22Rv1 (cell line): Measurements from ENCODE around the gene PHLPP2.

Experiments
- H3K27ac ChIP-seq: fragments of 450-650 bp; 2 replicates; pipeline ENCODE4 v1.5.1; 2017
- ZFX ChIP-seq: fragments of 450-650 bp; IDR thresholded peaks from 2 replicates; pipeline ENCODE4 v1.6.1; 2017; ENCODE audit warnings: antibody characterized with exemption, borderline replicate concordance
- TF ChIP-seq, protein P1 (sequence below): fragments of 450-650 bp; IDR thresholded peaks from 2 replicates; pipeline ENCODE4 v1.5.1; 2017; ENCODE audit warnings: mild to moderate bottlenecking

PHLPP2 gene

DNA sequence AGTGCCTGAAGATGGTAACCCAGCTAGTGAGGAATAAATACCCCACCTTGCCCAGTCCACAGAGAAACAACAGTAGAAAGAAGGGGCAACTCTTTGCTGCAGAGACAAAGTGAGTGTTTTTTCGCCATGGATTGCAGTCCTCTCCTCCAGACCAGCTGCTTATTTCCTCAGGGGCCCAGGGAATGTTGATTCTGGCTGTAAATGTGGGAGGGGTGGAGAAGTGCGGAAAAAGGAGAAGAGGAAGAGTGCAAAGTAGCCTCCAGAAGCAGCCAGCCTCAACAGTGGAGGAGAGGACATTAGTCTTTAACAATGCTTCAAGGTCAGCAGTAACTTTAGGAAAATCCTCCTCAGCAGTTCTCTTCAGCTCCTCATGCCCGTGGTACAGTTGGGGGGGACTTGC, 8.1 kb upstream of the PHLPP2 start:
- no peak overlapping the region for H3K27ac ChIP-seq
- no peak for TF ChIP-seq ZFX
- TF ChIP-seq, protein P1, sequence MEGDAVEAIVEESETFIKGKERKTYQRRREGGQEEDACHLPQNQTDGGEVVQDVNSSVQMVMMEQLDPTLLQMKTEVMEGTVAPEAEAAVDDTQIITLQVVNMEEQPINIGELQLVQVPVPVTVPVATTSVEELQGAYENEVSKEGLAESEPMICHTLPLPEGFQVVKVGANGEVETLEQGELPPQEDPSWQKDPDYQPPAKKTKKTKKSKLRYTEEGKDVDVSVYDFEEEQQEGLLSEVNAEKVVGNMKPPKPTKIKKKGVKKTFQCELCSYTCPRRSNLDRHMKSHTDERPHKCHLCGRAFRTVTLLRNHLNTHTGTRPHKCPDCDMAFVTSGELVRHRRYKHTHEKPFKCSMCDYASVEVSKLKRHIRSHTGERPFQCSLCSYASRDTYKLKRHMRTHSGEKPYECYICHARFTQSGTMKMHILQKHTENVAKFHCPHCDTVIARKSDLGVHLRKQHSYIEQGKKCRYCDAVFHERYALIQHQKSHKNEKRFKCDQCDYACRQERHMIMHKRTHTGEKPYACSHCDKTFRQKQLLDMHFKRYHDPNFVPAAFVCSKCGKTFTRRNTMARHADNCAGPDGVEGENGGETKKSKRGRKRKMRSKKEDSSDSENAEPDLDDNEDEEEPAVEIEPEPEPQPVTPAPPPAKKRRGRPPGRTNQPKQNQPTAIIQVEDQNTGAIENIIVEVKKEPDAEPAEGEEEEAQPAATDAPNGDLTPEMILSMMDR = no peak

- TF ChIP-seq, protein P1 = no peak
- no peak for TF ChIP-seq ZFX
Measured at GRCh38 chr16:71727551-71728324, 3.2 kb upstream of the PHLPP2 start.

DNA sequence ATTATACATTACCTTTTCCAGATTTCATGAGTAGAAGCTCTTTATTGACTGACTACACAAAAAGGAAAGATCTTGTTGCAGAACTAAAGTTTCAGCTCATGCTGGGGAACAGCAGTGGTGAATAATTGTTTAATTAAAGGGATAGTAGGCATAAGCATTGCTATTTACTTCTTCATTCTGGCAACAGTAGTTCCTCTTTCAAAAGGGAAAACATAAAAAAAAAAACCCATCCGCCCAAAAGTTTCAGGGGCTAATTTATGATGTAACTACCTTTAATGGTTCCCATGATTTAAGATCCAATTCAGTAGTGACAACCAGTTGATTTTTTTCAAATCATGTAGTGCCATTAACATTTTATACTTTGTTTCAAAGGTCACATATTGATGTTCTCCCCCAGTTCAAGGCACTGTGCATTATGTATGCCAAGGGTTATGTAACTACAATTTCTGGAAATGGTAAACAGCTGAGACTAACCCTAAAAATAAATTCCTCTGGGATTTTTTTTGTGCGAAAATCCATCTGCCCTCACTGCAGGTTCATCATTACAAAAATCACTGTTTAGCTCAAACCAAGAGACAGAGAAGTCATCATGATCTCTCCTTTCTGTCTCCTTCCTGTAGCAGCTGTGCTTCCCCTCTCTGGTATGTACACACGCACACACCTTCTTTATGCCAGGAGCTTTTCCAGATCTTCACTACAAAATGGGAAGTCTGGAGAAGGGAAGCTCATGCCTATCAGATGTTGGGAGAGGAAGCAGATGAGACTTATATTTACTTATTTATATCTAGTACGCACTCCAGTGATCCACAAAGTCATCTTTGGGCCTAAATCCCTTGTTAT, 2.2 kb upstream of the PHLPP2 start:
- H3K27ac ChIP-seq = no peak overlapping the region

More at GRCh38 chr16:71727551-71728324, 3.2 kb upstream of the PHLPP2 start:
- no peak overlapping the region for H3K27ac ChIP-seq

GRCh38 chr16:71723537-71724319, 773 bp downstream of the PHLPP2 start:
- H3K27ac ChIP-seq = peak overlapping the region; percentile 92
- TF ChIP-seq, protein P1 = peak; percentile 34
- no peak for TF ChIP-seq ZFX

More for the DNA sequence above, 2.2 kb upstream of the PHLPP2 start:
- TF ChIP-seq, protein P1 = no peak
- TF ChIP-seq ZFX = no peak

DNA sequence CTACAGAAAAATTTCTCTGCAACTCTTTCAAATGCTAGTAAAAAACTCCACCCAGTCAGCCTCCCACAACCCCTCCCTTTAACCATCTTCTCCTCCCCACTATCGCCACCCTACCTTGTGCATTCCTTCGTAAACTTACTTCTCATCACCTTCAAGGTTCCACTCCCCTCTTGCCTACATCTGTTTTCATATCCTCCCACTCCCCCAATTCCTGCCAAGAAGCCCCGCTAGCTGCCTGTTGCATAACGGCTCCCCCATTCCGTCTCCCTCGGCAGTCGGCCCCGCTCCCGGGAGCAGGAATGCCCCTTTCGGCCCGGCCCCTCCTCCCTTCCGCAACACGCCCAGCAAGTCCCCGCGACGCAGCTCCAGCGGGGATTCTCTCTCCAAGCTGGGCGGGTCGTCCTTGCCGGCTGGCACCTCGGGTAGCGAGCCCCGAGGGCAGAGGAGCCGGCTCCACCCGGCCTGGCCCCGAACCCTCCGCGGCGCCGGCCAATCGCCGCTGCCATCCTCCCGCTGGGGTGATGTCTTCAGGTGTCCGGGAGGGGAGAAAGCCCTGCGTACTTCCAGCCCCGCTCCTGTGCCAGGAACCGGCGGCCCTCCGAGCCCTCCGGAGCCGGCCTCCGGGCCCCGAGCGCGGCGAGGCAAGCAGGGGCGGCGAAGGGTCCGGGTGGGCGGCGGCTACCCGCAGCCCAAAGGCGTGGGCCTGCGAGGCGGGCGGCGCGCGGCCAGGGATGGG, 1.5 kb downstream of the PHLPP2 start:
- TF ChIP-seq, protein P1 = no peak
- TF ChIP-seq ZFX = no peak
- peak overlapping the region; percentile 92 for H3K27ac ChIP-seq

DNA sequence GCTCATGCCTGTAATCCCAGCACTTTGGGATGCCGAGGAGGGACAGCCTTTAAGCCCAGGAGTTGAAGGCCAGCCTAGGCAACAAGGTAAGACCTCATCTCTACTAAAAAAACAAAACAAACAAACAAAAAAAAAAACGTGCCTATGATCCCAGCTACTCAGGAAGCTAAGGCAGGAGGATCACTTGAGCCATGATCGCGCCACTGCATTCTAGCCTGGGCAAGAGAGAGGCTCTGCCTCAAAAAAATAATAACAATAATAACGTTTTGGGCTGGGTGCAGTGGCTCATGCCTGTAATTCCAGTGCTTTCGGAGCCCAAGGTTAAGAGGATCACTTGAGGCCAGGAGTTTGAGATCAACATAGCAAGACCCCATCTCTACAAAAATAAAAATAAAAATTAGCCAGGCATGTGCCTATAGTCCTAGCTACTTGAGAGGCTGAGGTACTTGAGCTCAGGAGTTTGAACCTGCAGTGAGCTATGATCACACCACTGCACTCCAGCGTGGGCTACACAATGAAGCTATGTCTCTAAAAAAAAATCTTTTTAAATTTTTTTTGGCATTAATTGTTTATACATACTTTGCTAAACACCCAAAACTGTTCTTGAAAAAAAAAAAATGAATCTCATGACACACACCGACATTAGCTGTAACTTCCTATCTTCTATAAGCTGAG, 3.3 kb downstream of the PHLPP2 start:
- TF ChIP-seq, protein P1 = no peak
- no peak for TF ChIP-seq ZFX
- H3K27ac ChIP-seq = no peak overlapping the region
